Measurements from ENCODE around the gene SSR1. TPM values are rescaled to one million over a fixed set of nuclear protein-coding genes. Genes with fewer than 3 reads are reported as not detected.
A peak's percentile ranks its signal among the peaks of the same experiment; 100 is the strongest.
"Not testable (repeated sequence)": the region's sequence is repeated elsewhere in the genome, so short reads cannot be mapped to it uniquely, and the experiment has no call there.

Gene SSR1
- total RNA-seq, 6 experiments from 2014 or later: 60.8 to 110 (median 90.5) TPM

DNA sequence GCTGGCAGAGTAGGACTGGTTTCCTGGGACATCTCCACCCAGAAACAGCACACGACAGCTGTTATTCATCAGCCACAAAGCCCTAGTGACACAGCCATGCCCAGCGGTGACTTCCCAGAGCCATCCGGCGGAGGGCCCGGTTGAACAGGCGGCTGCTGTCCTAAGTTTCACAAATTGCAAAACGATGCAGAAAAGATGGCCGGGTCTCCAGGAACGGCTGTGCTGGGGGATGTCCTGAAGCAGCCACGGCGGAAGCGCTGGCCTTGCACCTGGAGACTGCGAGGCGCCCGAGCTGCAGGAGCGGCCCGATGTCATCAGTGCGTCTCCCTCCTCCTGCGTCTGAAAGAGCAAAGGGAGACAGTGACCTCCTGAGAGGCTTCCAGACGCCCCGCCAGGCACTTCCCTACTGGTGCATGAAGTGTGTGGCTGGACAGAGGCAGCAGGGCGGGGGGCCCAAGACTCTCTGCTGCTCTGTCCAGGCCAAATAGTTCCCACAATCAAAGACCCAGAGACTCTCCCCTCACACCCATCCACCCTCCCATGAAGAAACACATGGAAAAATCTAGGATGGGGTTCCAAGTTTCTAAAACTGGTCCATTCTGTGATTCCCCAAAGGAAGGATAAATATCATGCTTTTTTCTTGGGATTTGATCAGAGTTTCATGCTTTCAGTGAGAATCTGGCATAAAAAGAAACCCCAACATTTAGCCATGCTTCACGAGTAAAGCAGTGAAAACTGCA, 44.0 kb downstream of the SSR1 start:
- Histone ChIP-seq H3K27me3 (no peaks in the 10 kb centered on the region), H3K36me3 (no peaks in the 10 kb centered on the region), H3K4me3 (no peak overlapping the region), H3K4me1 (peaks cover 0 to 20% (median 5%) of the 10 kb centered on the region in 4 donors), H3K27ac (no peak overlapping the region), H3K9me3 (no peaks in the 10 kb centered on the region)
- 71% methylated on average over 1 of the region's 23 CpGs for WGBS (ENCODE audit: insufficient coverage, low coverage, low lambda C conversion rate, missing lambda C conversion rate)
- TF ChIP-seq POLR2A (IDR thresholded peaks at IDR 0.05): no peak
- TF ChIP-seq, protein P1, sequence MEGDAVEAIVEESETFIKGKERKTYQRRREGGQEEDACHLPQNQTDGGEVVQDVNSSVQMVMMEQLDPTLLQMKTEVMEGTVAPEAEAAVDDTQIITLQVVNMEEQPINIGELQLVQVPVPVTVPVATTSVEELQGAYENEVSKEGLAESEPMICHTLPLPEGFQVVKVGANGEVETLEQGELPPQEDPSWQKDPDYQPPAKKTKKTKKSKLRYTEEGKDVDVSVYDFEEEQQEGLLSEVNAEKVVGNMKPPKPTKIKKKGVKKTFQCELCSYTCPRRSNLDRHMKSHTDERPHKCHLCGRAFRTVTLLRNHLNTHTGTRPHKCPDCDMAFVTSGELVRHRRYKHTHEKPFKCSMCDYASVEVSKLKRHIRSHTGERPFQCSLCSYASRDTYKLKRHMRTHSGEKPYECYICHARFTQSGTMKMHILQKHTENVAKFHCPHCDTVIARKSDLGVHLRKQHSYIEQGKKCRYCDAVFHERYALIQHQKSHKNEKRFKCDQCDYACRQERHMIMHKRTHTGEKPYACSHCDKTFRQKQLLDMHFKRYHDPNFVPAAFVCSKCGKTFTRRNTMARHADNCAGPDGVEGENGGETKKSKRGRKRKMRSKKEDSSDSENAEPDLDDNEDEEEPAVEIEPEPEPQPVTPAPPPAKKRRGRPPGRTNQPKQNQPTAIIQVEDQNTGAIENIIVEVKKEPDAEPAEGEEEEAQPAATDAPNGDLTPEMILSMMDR (IDR thresholded peaks at IDR 0.05): no peak
- intact Hi-C loops (cut with DNase I): no loop called here
- ATAC-seq: no peak
- DNase-seq: peak in 1 of 3 donors; percentile 30

DNA sequence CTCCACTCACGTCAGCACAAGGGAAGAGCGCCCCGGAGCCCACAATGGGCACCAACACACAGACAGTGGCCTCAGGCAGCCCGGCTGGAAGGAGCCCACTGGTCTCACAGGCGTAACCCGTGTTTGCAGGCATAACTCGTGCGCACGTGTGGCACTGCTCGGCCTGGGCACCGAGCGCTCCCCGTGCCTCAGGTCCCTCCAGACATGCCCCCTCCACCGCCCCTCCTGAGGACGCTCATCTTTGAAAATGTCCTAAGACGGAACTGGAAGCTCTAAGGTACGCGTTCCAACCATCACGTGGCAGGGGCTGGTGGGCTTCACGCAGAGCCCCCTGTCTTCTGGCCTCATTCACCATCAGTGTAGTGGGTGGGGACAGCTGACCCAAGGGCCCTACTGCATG, 44.6 kb downstream of the SSR1 start:
- 71% methylated on average over 4 of the region's 20 CpGs for WGBS (ENCODE audit: insufficient coverage, low coverage, low lambda C conversion rate, missing lambda C conversion rate)
- TF ChIP-seq, protein P1 (IDR thresholded peaks at IDR 0.05): no peak
- no peak for TF ChIP-seq POLR2A (IDR thresholded peaks at IDR 0.05)
- Histone ChIP-seq H3K27ac (no peak overlapping the region), H3K4me1 (peaks cover 0 to 20% (median 5%) of the 10 kb centered on the region in 4 donors), H3K4me3 (no peak overlapping the region), H3K36me3 (no peaks in the 10 kb centered on the region), H3K27me3 (no peaks in the 10 kb centered on the region), H3K9me3 (no peaks in the 10 kb centered on the region)
- ATAC-seq: no peak
- intact Hi-C loops (cut with DNase I): no loop called here
- peak in 2 of 3 donors; percentile 15 to 29 for DNase-seq

DNA sequence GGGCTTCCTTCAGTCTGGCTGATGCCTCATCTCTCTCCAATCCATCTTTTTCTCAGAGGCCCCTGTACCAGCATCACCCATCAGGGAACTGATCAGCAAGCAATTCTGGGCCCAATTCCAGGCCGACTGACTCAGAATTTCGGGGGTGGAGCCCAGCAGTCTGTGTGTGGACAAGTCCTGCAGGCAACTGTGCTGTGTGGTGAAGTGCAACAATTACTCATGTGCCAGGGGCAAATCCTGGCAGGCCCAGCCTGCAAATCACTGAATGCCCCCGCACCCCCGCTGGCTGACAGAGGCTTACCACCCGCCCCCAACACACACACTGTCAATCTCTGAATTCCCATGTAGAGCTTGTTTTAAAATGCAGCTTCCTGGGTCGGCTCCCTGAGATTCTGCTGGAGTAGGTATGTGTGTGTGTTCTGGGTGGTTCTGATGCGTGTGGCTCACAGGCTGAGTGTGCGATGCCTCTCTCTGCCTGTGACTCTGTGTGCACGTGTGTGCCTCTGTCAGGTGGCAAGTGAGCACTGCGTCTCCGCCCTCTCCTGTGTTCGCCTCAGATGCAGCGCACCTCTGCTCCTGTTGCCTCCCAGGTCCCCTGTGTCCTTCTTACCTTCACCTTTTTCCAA, 45.4 kb downstream of the SSR1 start:
- no peak overlapping the region for H3K27ac ChIP-seq
- no peaks in the 10 kb centered on the region for H3K9me3 ChIP-seq
- TF ChIP-seq POLR2A (IDR thresholded peaks at IDR 0.05): no peak
- TF ChIP-seq, protein P1 (IDR thresholded peaks at IDR 0.05): no peak
- no peak overlapping the region for H3K4me3 ChIP-seq
- H3K4me1 ChIP-seq: peaks cover 0 to 20% (median 5%) of the 10 kb centered on the region in 4 donors
- WGBS (ENCODE audit: insufficient coverage, low coverage, low lambda C conversion rate, missing lambda C conversion rate): 0% methylated on average over 5 of the region's 13 CpGs
- H3K36me3 ChIP-seq: no peaks in the 10 kb centered on the region
- ATAC-seq (peak; percentile 45 to 71 (median 54)), DNase-seq (peak; percentile 86 to 90 (median 88))
- no peaks in the 10 kb centered on the region for H3K27me3 ChIP-seq
- intact Hi-C loops (cut with DNase I): no loop called here

DNA sequence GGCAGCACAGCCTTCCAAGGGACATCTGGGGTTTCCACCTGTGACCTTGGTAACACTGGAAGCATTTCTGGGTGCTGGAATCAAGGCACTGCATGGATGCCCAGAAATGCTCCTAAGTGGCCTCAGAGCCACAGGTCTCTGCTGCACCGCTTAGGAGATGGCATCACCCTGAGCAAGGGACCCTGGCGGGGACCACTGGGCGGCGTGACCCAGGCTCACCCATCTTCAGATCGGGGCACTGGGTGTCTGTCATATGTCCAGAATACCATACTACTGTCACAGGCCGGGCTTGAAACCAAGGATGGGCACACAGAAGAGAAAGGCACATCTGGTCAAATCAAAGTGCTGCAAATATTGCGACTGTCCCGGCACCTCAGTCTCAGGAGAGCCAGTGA, 45.9 kb downstream of the SSR1 start:
- TF ChIP-seq POLR2A (IDR thresholded peaks at IDR 0.05): no peak
- TF ChIP-seq, protein P1 (IDR thresholded peaks at IDR 0.05): no peak
- Histone ChIP-seq H3K27me3 (no peaks in the 10 kb centered on the region), H3K9me3 (no peaks in the 10 kb centered on the region), H3K4me3 (no peak overlapping the region), H3K27ac (no peak overlapping the region), H3K36me3 (no peaks in the 10 kb centered on the region), H3K4me1 (peaks cover 0 to 20% (median 5%) of the 10 kb centered on the region in 4 donors)
- DNase-seq: peak in 2 of 3 donors; percentile 36 to 37
- intact Hi-C loops (cut with DNase I): no loop called here
- no CpG with 5 or more reads among the region's 8 CpGs for WGBS (ENCODE audit: insufficient coverage, low coverage, low lambda C conversion rate, missing lambda C conversion rate)
- ATAC-seq: no peak

DNA sequence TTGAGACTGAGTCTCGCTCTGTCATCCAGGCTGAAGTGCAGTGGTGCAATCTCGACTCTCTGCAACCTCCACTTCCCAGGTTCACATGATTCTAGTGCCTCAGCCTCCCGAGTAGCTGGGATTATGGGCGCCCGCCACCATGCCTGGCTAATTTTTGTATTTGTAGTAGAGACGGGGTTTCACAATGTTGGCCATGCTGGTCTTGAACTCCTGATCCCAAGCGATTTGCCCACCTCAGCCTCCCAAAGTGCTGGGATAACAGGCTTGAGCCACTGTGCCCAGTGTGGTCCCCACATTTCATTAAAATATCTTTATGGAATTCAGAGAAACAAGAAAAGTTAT, 47.6 kb downstream of the SSR1 start:
- H3K27me3 ChIP-seq; intact Hi-C loops (cut with DNase I); H3K36me3 ChIP-seq; H3K27ac ChIP-seq; H3K9me3 ChIP-seq; ATAC-seq; H3K4me3 ChIP-seq: not testable (repeated sequence)
- peaks cover 0 to 23% (median 7%) of the 10 kb centered on the region in 4 donors for H3K4me1 ChIP-seq
- peak in 1 of 3 donors; percentile 14 for DNase-seq
- 91% methylated on average over 5 of the region's 7 CpGs for WGBS (ENCODE audit: insufficient coverage, low coverage, low lambda C conversion rate, missing lambda C conversion rate)

Measured in right lobe of liver (tissue), 6 donors.